ENCODE results near the gene CBLC.

- TF ChIP-seq, protein P1, sequence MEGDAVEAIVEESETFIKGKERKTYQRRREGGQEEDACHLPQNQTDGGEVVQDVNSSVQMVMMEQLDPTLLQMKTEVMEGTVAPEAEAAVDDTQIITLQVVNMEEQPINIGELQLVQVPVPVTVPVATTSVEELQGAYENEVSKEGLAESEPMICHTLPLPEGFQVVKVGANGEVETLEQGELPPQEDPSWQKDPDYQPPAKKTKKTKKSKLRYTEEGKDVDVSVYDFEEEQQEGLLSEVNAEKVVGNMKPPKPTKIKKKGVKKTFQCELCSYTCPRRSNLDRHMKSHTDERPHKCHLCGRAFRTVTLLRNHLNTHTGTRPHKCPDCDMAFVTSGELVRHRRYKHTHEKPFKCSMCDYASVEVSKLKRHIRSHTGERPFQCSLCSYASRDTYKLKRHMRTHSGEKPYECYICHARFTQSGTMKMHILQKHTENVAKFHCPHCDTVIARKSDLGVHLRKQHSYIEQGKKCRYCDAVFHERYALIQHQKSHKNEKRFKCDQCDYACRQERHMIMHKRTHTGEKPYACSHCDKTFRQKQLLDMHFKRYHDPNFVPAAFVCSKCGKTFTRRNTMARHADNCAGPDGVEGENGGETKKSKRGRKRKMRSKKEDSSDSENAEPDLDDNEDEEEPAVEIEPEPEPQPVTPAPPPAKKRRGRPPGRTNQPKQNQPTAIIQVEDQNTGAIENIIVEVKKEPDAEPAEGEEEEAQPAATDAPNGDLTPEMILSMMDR (IDR thresholded peaks at IDR 0.05) = no peak
- TF ChIP-seq POLR2A (IDR thresholded peaks at IDR 0.05) = no peak
- TF ChIP-seq POLR2AphosphoS5 (IDR thresholded peaks at IDR 0.05) = no peak
- TF ChIP-seq EP300 (IDR thresholded peaks at IDR 0.05) = no peak
These were observed 34.5 kb downstream of the CBLC start for GRCh38 chr19:44812142-44812718.

Data from upper lobe of left lung (tissue), 4 donors.